Esophagus squamous epithelium (tissue), 5 donors: ENCODE data around the gene SEMA5A. TPM values are rescaled to one million over a fixed set of nuclear protein-coding genes. Genes with fewer than 3 reads are reported as not detected.

Source experiments
- DNase-seq: peaks from one replicate; lab custom pipeline; 2025; lab: John Stamatoyannopoulos, UW
- H3K27ac ChIP-seq, 4 donors: fragments of 200-600 bp; sonication (generic); one replicate each; pipeline ENCODE4 v1.5.1; 2016 to 2019; ENCODE audit warnings: mild to moderate bottlenecking in 1 of 4
- H3K27me3 ChIP-seq, 4 donors: fragments of 200-600 bp; sonication (generic); 1 replicate in 3 of 4; 2 replicates in 1 of 4; pipeline versions ENCODE4 v1.5.1 to v1.6.0; 2017 to 2021; ENCODE audit warnings: antibody characterized with exemption in 1 of 4
- H3K36me3 ChIP-seq, 3 donors: fragments of 200-600 bp; sonication (generic); one replicate each; pipeline ENCODE4 v1.5.1; 2016 to 2019
- H3K4me1 ChIP-seq, 3 donors: fragments of 200-600 bp; sonication (generic); one replicate each; pipeline ENCODE4 v1.5.1; 2017 to 2019
- H3K4me3 ChIP-seq, 4 donors: fragments of 200-600 bp; sonication (generic); 1 replicate in 3 of 4; 2 replicates in 1 of 4; pipeline ENCODE4 v1.5.1; 2016 to 2019; ENCODE audit warnings: mild to moderate bottlenecking in 2 of 4, moderate library complexity in 1 of 4
- H3K9me3 ChIP-seq, 3 donors: fragments of 200-600 bp; sonication (generic); one replicate each; pipeline ENCODE4 v1.5.1; 2016 to 2019
- CTCF ChIP-seq, 6 experiments: fragments of 450-650 bp in 4 of 6; fragments of 200-600 bp in 2 of 6; sonication (generic) in 2 of 6; IDR thresholded peaks; one replicate each; pipeline ENCODE4 v1.5.1; 2016 to 2019; ENCODE audit warnings: antibody characterized with exemption in 6 of 6, mild to moderate bottlenecking in 4 of 6, moderate library complexity in 4 of 6
- POLR2A ChIP-seq, 4 donors: fragments of 450-650 bp; IDR thresholded peaks; one replicate each; pipeline ENCODE4 v1.6.1; 2017; ENCODE audit warnings: antibody characterized with exemption in 4 of 4, mild to moderate bottlenecking in 4 of 4, moderate library complexity in 3 of 4
- WGBS, 2 donors: methylation state at CpG; one replicate each; pipeline ENCODE4 v1.1.5; 2018; 5-methylcytosine and 5-hydroxymethylcytosine counted together
- intact Hi-C: fragments of 100-400 bp; cut with DNase I; formaldehyde crosslinking; loops from one replicate; pipeline ENCODE4 v1.15.0; 2022
- total RNA-seq, 4 donors: library from RNA; depleted of rRNA; stranded (reverse); fragments of >200 nt; gene quantifications; one replicate each; pipeline ENCODE4 v1.1.0, GENCODE V29; 2016
- donor health status: DM: yes; HTN: yes; CAD: no.

Gene SEMA5A
- total RNA-seq, 4 donors from 2014 or later = 3.9 to 9.4 (median 8.4) TPM

- no peaks in the 10 kb centered on the region for H3K27me3 ChIP-seq
- no peaks in the 10 kb centered on the region for H3K36me3 ChIP-seq
- DNase-seq = no peak
- 82 to 88% methylated on average over 4 of the region's 4 CpGs for WGBS, 2 donors
- H3K27ac ChIP-seq = no peak overlapping the region
- no peak overlapping the region for H3K4me3 ChIP-seq
- intact Hi-C loops = no loop called here
- no peak for TF ChIP-seq POLR2A (IDR thresholded peaks at IDR 0.05)
- TF ChIP-seq CTCF (IDR thresholded peaks at IDR 0.05) = no peak
- peaks cover 0 to 4% (median 0%) of the 10 kb centered on the region in 3 donors for H3K4me1 ChIP-seq
- H3K9me3 ChIP-seq = no peaks in the 10 kb centered on the region
Observed at GRCh38 chr5:9338796-9339195, 207.1 kb downstream of the SEMA5A start.

- H3K4me1 ChIP-seq = no peaks in the 10 kb centered on the region
- DNase-seq = no peak
- TF ChIP-seq CTCF (IDR thresholded peaks at IDR 0.05) = no peak
- TF ChIP-seq POLR2A (IDR thresholded peaks at IDR 0.05) = no peak
- H3K9me3 ChIP-seq = no peaks in the 10 kb centered on the region
- intact Hi-C loops = no loop called here
- WGBS, 2 donors = 55 to 75% methylated on average over 4 of the region's 4 CpGs
- H3K27me3 ChIP-seq = no peaks in the 10 kb centered on the region
- no peaks in the 10 kb centered on the region for H3K36me3 ChIP-seq
- no peak overlapping the region for H3K27ac ChIP-seq
- no peak overlapping the region for H3K4me3 ChIP-seq
Observed at GRCh38 chr5:9337928-9338595, 207.8 kb downstream of the SEMA5A start.

- intact Hi-C loops = no loop called here
- Histone ChIP-seq H3K9me3 (no peaks in the 10 kb centered on the region), H3K36me3 (no peaks in the 10 kb centered on the region), H3K27ac (no peak overlapping the region), H3K4me3 (no peak overlapping the region), H3K27me3 (no peaks in the 10 kb centered on the region), H3K4me1 (no peaks in the 10 kb centered on the region)
- no peak for DNase-seq
- TF ChIP-seq POLR2A (IDR thresholded peaks at IDR 0.05) (no peak), CTCF (IDR thresholded peaks at IDR 0.05) (no peak)
- WGBS, 2 donors = 88 to 95% methylated on average over 2 of the region's 2 CpGs
Observed at GRCh38 chr5:9335754-9336495, 209.9 kb downstream of the SEMA5A start.

DNA sequence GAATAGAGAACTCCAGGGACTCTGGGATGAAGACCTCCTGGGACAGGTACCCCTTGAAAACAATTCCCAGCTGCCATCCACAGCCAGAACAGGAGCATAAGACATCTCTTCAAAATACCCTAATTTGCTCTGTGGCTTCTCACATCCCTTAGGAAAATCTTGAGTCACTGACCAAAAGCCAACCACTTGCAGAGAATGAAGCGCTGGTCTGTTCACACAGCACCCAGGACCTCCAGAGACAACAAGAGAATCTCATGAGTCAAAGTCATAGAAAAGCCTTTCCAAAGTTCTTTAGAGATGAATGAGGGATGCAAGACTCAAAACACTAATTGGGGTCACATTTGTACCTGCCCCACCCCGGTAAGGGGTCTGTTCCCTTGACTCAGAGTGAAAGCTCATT lies 210.6 kb downstream of the SEMA5A start:
- Histone ChIP-seq H3K36me3 (no peaks in the 10 kb centered on the region), H3K27ac (no peak overlapping the region), H3K4me3 (no peak overlapping the region), H3K4me1 (no peaks in the 10 kb centered on the region), H3K27me3 (no peaks in the 10 kb centered on the region), H3K9me3 (no peaks in the 10 kb centered on the region)
- no peak for DNase-seq
- WGBS, 2 donors = 67 to 86% methylated on average over 2 of the region's 2 CpGs
- TF ChIP-seq CTCF (IDR thresholded peaks at IDR 0.05) = no peak
- intact Hi-C loops = no loop called here

DNA sequence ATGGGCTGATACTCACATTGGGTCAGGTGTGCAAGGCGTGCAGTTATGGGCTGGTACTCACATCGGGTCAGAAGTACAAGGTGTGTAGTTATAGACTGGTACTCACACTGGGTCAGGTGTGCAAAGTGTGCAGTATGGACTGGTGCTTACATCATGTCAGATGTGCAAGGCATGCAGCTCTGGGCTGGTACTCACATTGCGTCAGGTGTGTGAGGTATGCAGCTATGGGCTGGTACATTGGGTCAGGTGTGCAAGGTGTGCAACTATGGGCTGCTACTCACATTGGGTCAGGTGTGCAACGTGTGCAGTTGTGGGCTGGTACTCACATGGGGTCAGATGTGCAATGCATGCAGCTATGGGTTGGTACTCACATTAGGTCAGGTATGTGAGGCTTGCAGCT lies 213.8 kb downstream of the SEMA5A start:
- Histone ChIP-seq H3K36me3 (no peaks in the 10 kb centered on the region), H3K4me1 (no peaks in the 10 kb centered on the region), H3K27me3 (no peaks in the 10 kb centered on the region), H3K27ac (no peak overlapping the region), H3K4me3 (no peak overlapping the region), H3K9me3 (no peaks in the 10 kb centered on the region)
- TF ChIP-seq POLR2A (IDR thresholded peaks at IDR 0.05) (no peak), CTCF (IDR thresholded peaks at IDR 0.05) (no peak)
- intact Hi-C loops = no loop called here
- no peak for DNase-seq
- 80 to 95% methylated on average over 4 of the region's 4 CpGs for WGBS, 2 donors
